HepG2 (cell line): ENCODE results near the gene XPO5. TPM values are rescaled to one million over a fixed set of nuclear protein-coding genes. Genes with fewer than 3 reads are reported as not detected.

Experiments used
- ATAC-seq: fragments of 200-7000 bp; cut with Tn5 transposase; 3 replicates; pipeline ENCODE4 v1.9.1; 2020; ENCODE audit warnings: mild to moderate bottlenecking, moderate library complexity
- BruUV-seq: library from RNA; stranded (reverse); fragments of 400-500 nt; replicated peaks from 2 replicates; lab custom pipeline; 2021; lab: Mats Ljungman, UMichigan
- CTCF ChIA-PET: fragments of 300-600 bp; formaldehyde crosslinking; extraction: SDS; loops from one replicate; lab custom pipeline; 2021; ENCODE audit warnings: low total read pairs, inconsistent platforms, low intra/inter-chr PET ratio; lab: Yijun Ruan, JAX
- POLR2A ChIA-PET: fragments of 350-600 bp; sonication (Branson Sonifier 250); formaldehyde crosslinking; loops from one replicate; lab custom pipeline; 2020; ENCODE audit warnings: antibody characterized with exemption, inconsistent platforms; lab: Yijun Ruan, JAX
- DNase-seq: peaks from one replicate; pipeline ENCODE4 v3.0.0-alpha.2; 2015; ENCODE audit warnings: low spot score
- FAIRE-seq: peaks from 3 replicates; lab custom pipeline; 2011; peaks lifted over from hg19 to GRCh38; lab: Jason Lieb, UNC
- H2AFZ ChIP-seq: one replicate; pipeline ENCODE4 v1.6.1; 2011; ENCODE audit warnings: low read length, inconsistent platforms
- H3K27ac ChIP-seq: fragments of 300-600 bp; 3 replicates; pipeline ENCODE4 v1.8.0; 2011; ENCODE audit warnings: mixed run types, mild to moderate bottlenecking, mixed read lengths, low read length, inconsistent platforms; ENCODE audit not compliant: insufficient read depth; ENCODE audit errors: extremely low read length
- H3K27me3 ChIP-seq, 2 experiments: fragments of 200-600 bp in 1 of 2; 2 replicates in 1 of 2; 3 replicates in 1 of 2; pipeline versions ENCODE4 v1.6.0 to v1.8.0; 2011; ENCODE audit warnings: low read length in 2 of 2, mild to moderate bottlenecking in 2 of 2, moderate library complexity in 2 of 2, inconsistent platforms in 1 of 2; ENCODE audit not compliant: insufficient read depth in 2 of 2, control insufficient read depth in 1 of 2
- H3K36me3 ChIP-seq, 2 experiments: fragments of 200-600 bp in 1 of 2; replicated peaks in 1 of 2; 2 replicates in 1 of 2; 3 replicates in 1 of 2; pipeline versions ENCODE4 v1.5.1 to v1.8.0; 2011; ENCODE audit warnings: low read length in 2 of 2, inconsistent platforms in 1 of 2; ENCODE audit not compliant: insufficient read depth in 2 of 2, control insufficient read depth in 1 of 2
- H3K4me1 ChIP-seq: 2 replicates; pipeline ENCODE4 v1.5.1; 2012; ENCODE audit warnings: low read length, inconsistent platforms; ENCODE audit not compliant: insufficient read depth
- H3K4me2 ChIP-seq: 2 replicates; pipeline ENCODE4 v1.6.0; 2011; ENCODE audit warnings: low read depth, low read length, inconsistent platforms
- H3K4me3 ChIP-seq, 3 experiments: fragments of 200-600 bp in 1 of 3; sonication (generic), shearing (Covaris generic) in 1 of 3; replicated peaks in 1 of 3; 2 replicates each; pipeline ENCODE4 v1.5.1; 2011 to 2016; ENCODE audit warnings: low read length in 3 of 3, inconsistent platforms in 2 of 3, low read depth in 2 of 3, mild to moderate bottlenecking in 2 of 3, control low read depth in 1 of 3, mixed read lengths in 1 of 3; ENCODE audit not compliant: insufficient read depth in 1 of 3
- H3K79me2 ChIP-seq: one replicate; pipeline ENCODE4 v1.6.1; 2011; ENCODE audit warnings: low read length, inconsistent platforms; ENCODE audit not compliant: insufficient read depth
- H3K9ac ChIP-seq: 2 replicates; pipeline ENCODE4 v1.6.0; 2011; ENCODE audit warnings: mild to moderate bottlenecking, low read depth, low read length, inconsistent platforms; ENCODE audit not compliant: insufficient read depth
- H3K9me3 ChIP-seq: 2 replicates; pipeline ENCODE4 v1.5.1; 2012; ENCODE audit warnings: mild to moderate bottlenecking, low read length
- H4K20me1 ChIP-seq: 2 replicates; pipeline ENCODE4 v1.6.0; 2011; ENCODE audit warnings: inconsistent platforms, mild to moderate bottlenecking, low read length, moderate library complexity; ENCODE audit not compliant: insufficient read depth
- ARNTL ChIP-seq: sonication (generic); formaldehyde crosslinking; IDR thresholded peaks from 2 replicates; pipeline ENCODE4 v1.4.0; 2020; ENCODE audit warnings: mild to moderate bottlenecking, missing genetic modification reagents
- HBP1 ChIP-seq: IDR thresholded peaks from 2 replicates; pipeline ENCODE4 v1.6.1; 2016; ENCODE audit warnings: low read depth, control low read depth
- MTF2 ChIP-seq: sonication (generic); formaldehyde crosslinking; IDR thresholded peaks from 2 replicates; pipeline ENCODE4 v1.5.0; 2020; ENCODE audit warnings: missing genetic modification reagents, borderline replicate concordance
- MZF1 ChIP-seq: sonication (generic); formaldehyde crosslinking; IDR thresholded peaks from 2 replicates; pipeline ENCODE4 v1.8.1; 2023; ENCODE audit warnings: mild to moderate bottlenecking, missing genetic modification reagents, borderline replicate concordance
- NR2F1 ChIP-seq, 2 experiments: fragments of 450-650 bp in 1 of 2; formaldehyde crosslinking in 1 of 2; IDR thresholded peaks; 2 replicates each; pipeline versions ENCODE4 v1.5.0 to v1.6.1; 2016 to 2020; ENCODE audit warnings: mild to moderate bottlenecking in 1 of 2, missing compliant biosample characterization in 1 of 2, missing genetic modification reagents in 1 of 2, moderate library complexity in 1 of 2
- SMAD3 ChIP-seq: sonication (generic); formaldehyde crosslinking; IDR thresholded peaks from 2 replicates; pipeline ENCODE4 v1.4.0; 2020; ENCODE audit warnings: missing genetic modification reagents
- TCF12 ChIP-seq, 2 experiments: fragments of 450-650 bp in 1 of 2; sonication (generic) in 1 of 2; formaldehyde crosslinking in 1 of 2; IDR thresholded peaks; 2 replicates each; pipeline versions ENCODE4 v1.6.1 to v1.8.0; 2017 to 2022; ENCODE audit warnings: antibody characterized with exemption in 1 of 2, mild to moderate bottlenecking in 1 of 2, missing genetic modification reagents in 1 of 2, moderate library complexity in 1 of 2
- ZFP36L1 ChIP-seq: sonication (generic); formaldehyde crosslinking; IDR thresholded peaks from 2 replicates; pipeline ENCODE4 v1.8.0; 2022; ENCODE audit warnings: mild to moderate bottlenecking, missing genetic modification reagents, moderate library complexity
- ZGPAT ChIP-seq: IDR thresholded peaks from 2 replicates; pipeline ENCODE4 v1.6.1; 2016; ENCODE audit warnings: mild to moderate bottlenecking
- ZNF331 ChIP-seq: sonication (generic); formaldehyde crosslinking; IDR thresholded peaks from 2 replicates; pipeline ENCODE4 v1.4.0; 2020; ENCODE audit warnings: missing genetic modification reagents
- ZNF362 ChIP-seq: sonication (generic); formaldehyde crosslinking; IDR thresholded peaks from 2 replicates; pipeline ENCODE4 v1.4.0; 2020; ENCODE audit warnings: missing genetic modification reagents, mild to moderate bottlenecking, borderline replicate concordance
- WGBS: methylation state at CpG from one replicate; pipeline ENCODE4 v1.1.6; 2017; ENCODE audit warnings: low lambda C conversion rate; 5-methylcytosine and 5-hydroxymethylcytosine counted together
- in situ Hi-C: cut with HindIII; loops from 2 replicates; pipeline ENCODE4 v1.10.0; 2017; ENCODE audit warnings: low pct_unique_long_range_greater_than_20kb; ENCODE audit not compliant: extremely low pct_ligation_motif_present
- intact Hi-C: fragments of 100-400 bp; cut with micrococcal nuclease; formaldehyde crosslinking; loops from one replicate; pipeline ENCODE4 v1.10.0; 2022; ENCODE audit not compliant: unreplicated experiment
- polyA plus RNA-seq, 8 experiments: library from polyadenylated mRNA; depleted of rRNA in 3 of 8; stranded (reverse) in 7 of 8; unstranded in 1 of 8; fragments of >200 nt; fragmentation: Illumina TruSeq in 4 of 8; extraction: Trizol in 4 of 8; gene quantifications; 2 replicates each; pipeline versions ENCODE4 v1.2.1 to v1.2.3, GENCODE V29; 2011 to 2016; ENCODE audit warnings: low read depth in 4 of 8, missing spikeins in 1 of 8, mixed read lengths in 1 of 8; ENCODE audit not compliant: insufficient read depth in 1 of 8
- total RNA-seq, 5 experiments: library from RNA; depleted of rRNA; stranded (reverse); fragments of >200 nt; fragmentation: Illumina TruSeq; extraction: Trizol; gene quantifications; 2 replicates each; pipeline ENCODE4 v1.2.3, GENCODE V29; 2016; ENCODE audit warnings: low read depth in 1 of 5
- TF ChIP-seq, protein P1 (sequence below): sonication (generic); formaldehyde crosslinking; IDR thresholded peaks from 2 replicates; pipeline ENCODE4; 2020; ENCODE audit warnings: missing genetic modification reagents, mild to moderate bottlenecking, borderline replicate concordance

XPO5 gene
- total and polyA plus RNA-seq, 2 of the 13 experiments (the other 11 are each of a cell fraction or from before 2014, with no cell fraction given) = 52.2 to 68.0 TPM

DNA sequence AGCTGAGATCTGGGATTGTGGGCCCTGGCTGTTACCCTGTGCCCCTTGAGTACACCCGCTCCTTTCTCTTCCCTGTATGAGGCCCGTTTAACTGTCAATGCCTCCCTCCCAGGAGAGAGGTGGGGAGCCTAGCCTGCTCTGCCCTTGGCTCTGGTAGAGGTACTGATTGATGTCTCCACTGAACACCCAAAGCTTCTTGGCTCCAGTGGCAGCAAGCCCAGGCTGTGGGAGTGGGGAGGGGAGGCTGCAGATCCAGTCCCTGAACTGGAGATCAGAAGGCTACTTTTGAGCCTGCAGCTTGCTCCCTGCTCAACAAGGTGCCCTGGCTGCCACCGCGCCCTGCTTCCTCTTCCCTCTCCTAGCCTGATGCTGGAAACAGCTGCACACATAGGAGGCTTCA is 73.2 kb downstream of the XPO5 start:
- no peaks in the 10 kb centered on the region for H3K9me3 ChIP-seq
- H2AFZ ChIP-seq = no peak overlapping the region
- ChIA-PET POLR2A (no interaction called here), CTCF (no interaction called here)
- no peak overlapping the region for H3K27ac ChIP-seq
- ATAC-seq (no peak), FAIRE-seq (no peak), DNase-seq (no peak)
- H3K27me3 ChIP-seq = no peaks in the 10 kb centered on the region
- H3K4me1 ChIP-seq = peaks cover 42% of the 10 kb centered on the region
- no peaks in the 10 kb centered on the region for H3K79me2 ChIP-seq
- H3K36me3 ChIP-seq = peaks cover 47 to 64% of the 10 kb centered on the region in 2 experiments
- H3K9ac ChIP-seq = no peak overlapping the region
- no TSS peak for BruUV-seq
- intact Hi-C loops (no loop called here), in situ Hi-C loops (no loop called here)
- 93% methylated on average over 4 of the region's 4 CpGs for whole genome bisulfite sequencing
- TF ChIP-seq, protein P1, sequence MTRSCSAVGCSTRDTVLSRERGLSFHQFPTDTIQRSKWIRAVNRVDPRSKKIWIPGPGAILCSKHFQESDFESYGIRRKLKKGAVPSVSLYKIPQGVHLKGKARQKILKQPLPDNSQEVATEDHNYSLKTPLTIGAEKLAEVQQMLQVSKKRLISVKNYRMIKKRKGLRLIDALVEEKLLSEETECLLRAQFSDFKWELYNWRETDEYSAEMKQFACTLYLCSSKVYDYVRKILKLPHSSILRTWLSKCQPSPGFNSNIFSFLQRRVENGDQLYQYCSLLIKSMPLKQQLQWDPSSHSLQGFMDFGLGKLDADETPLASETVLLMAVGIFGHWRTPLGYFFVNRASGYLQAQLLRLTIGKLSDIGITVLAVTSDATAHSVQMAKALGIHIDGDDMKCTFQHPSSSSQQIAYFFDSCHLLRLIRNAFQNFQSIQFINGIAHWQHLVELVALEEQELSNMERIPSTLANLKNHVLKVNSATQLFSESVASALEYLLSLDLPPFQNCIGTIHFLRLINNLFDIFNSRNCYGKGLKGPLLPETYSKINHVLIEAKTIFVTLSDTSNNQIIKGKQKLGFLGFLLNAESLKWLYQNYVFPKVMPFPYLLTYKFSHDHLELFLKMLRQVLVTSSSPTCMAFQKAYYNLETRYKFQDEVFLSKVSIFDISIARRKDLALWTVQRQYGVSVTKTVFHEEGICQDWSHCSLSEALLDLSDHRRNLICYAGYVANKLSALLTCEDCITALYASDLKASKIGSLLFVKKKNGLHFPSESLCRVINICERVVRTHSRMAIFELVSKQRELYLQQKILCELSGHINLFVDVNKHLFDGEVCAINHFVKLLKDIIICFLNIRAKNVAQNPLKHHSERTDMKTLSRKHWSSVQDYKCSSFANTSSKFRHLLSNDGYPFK = no peak
- TF ChIP-seq ZNF331 (no peak), ZFP36L1 (CRISPR knock-in tag) (no peak), MTF2 (CRISPR knock-in tag) (no peak), ARNTL (CRISPR knock-in tag) (no peak), MZF1 (CRISPR knock-in tag) (no peak), NR2F1 (CRISPR knock-in tag; IDR thresholded peaks at IDR 0.05) (no peak), TCF12 (IDR thresholded peaks at IDR 0.05) (no peak), TCF12 (CRISPR knock-in tag; IDR thresholded peaks at IDR 0.05) (no peak), ZNF362 (CRISPR knock-in tag) (no peak), SMAD3 (CRISPR knock-in tag) (no peak), HBP1 (CRISPR knock-in tag) (no peak), ZGPAT (CRISPR knock-in tag) (no peak)
- H3K4me2 ChIP-seq = no peak overlapping the region
- H3K4me3 ChIP-seq = no peak overlapping the region
- H4K20me1 ChIP-seq = no peaks in the 10 kb centered on the region
